GM19455 (cell line): ENCODE data around the gene HS6ST2.

Experiments used
- ATAC-seq: cut with Tn5 transposase; IDR thresholded peaks from one replicate; pipeline ENCODE4 v1.9.1; 2021; ENCODE audit not compliant: unreplicated experiment

HS6ST2 gene

DNA sequence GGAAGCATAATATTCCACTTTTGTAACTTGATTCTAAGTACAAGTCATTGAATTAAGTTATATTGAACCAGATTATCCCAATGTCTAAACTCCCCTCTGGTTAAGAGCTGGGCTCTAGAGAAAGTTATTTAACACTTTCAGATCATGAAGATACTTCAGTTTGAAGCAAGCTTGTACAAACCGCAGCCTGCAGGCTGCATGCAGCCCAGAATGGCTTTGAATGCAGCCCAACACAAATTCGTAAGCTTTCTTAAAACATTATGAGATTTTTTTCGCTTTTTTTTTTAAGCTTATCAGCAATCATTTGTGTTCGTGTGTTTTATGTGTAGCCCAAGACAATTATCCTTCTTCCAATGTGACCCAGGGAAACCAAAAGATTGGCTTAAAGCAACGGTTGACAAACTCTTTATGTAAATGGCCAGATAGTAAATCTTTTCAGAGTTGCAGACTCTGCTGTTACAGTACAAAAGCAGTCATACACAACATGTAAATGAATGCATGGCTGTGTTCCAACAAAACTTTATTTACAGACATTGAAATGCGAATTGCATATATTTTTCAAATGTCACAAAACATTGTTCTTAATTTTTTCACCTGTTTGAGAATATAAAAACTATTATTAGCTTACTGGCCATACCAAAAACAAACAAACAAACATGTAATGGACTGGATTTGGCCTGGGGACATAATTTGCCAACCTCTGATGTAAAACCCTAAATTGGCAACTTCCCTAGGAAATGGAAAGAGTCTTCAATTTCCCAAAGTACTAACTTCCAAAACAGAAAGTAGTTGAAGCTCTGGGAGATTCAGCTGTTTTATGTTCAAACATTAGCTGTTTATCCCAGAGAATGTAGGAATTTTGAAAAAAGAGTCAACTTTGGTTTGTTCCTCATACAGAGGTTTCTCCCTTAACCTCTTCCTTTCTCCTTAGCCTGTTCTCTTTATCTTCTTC is 268.5 kb downstream of the HS6ST2 start:
- no peak for ATAC-seq

DNA sequence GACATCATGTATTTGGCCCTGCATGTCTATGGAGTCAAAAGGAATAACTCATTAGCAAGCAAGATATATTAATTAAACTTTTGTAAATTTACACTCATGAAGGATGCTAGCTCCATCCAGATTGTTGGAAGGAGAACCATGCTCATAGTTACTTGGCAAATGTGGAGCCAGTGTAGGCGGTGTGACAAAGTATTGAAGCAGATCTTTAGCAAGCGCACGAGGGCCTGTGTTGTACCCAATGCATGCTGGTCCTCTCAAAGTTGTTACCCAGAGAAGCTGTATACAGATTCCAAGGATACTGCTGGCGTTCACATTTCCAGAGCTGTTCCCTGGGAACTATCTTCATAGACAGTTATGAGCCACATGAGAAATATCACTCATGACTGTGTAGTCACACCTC is 273.2 kb downstream of the HS6ST2 start:
- ATAC-seq: no peak

DNA sequence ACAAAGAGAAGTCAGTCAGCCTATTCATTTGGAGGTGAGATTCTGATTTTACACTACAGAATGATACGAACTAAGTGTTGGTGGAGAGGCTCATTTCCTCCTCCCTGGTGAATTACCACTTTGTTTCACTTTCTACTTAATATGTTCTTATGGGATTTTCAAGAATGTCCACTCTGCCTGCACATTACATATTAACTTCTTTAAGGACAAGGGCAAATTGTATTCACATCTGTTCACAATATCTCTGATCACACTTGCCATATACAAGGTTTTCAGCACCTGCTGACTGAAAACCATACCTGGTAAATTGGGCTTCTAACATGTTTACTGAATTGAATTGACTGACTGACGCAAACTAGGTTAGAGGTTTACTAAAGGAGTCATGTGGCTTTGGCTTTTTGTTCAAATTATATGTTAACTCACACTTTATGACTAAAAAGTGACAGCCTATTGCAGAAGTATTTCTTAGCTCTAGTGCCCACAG is 281.2 kb downstream of the HS6ST2 start:
- no peak for ATAC-seq

DNA sequence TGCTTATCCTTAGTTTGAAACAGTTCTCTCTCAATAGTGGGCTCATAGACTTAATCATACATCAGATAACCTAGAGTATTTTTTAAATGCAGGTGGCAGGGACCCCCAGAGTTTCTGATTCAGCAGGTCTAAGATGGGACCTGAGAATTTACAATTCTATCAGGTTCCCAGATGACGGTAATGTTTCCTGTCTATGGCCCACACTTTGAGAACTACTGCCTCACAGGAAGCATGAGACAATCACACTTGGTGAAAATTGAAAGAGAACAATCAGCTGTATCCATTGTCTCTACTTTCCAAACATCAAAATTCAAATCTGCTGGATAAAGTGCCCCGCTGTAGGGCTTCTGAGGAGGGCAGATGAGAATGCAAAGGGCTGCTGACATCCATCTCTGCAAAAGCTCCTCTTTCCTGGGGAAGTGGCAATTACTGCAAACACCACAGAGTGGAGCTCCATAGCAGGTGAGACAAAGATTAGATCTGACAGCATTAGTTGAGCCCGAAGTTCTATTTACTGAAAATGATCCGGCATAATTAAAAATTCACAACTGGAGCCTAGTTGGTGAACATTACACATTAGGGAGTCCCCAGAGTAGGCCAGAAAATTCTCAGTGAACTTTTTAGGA is 281.8 kb downstream of the HS6ST2 start:
- ATAC-seq: no peak

DNA sequence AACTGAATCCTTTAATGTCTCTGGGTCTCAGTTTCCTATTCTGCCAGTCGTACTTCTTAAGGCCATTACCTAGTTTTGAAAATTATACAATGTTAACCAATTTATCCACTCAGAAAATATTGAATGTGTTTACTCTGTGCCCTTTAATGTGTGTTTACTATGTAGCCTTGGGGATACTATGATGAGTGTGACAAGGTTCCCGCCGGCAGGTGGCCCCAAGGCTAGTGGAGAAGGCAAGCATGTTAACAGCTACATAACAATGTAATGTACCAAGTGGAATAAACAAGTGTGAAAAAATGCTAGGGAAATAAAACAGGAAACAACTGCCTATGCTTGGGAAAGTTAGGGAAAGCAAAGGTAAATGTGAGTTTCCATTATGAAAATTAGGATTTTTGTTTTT is 282.3 kb downstream of the HS6ST2 start:
- ATAC-seq: no peak

DNA sequence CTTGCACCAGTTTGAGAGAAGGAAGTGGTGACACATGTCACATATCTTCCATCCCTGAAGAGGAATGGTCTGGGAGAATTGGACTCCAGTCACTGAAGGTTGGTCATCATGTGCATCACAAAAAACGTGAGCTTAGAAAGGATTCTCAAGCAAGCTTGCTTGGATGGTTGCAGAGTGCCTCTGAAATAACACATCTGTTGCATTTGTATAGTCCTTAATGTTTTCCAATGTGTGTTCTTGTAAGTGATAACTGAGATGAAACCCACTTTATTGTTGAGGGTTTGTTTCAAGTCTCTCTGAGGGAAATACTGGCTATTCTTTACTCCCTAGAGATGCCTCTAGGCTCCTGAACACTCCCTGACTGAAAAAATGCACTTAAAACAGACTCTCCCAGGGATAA is 285.1 kb downstream of the HS6ST2 start:
- no peak for ATAC-seq

DNA sequence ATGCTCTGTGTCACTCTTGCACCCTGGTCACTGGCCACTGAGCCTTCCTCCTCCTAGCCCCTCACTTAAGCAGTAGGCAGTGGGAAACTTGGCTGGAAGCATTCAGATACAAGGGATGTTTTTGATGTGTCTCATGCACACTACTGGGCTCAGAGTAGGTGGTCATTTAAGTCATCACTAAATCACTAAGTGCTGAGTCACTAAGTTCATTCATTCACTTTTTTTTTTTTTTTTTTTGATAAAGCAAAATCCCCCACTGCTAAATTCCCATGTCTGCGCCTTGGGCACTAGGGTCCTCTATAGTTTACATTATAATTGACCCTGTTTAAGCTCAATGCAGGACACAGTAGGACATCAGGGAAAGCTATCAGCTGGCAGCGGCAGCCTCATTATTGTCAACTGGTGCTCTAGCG is 287.2 kb downstream of the HS6ST2 start:
- ATAC-seq: no peak

DNA sequence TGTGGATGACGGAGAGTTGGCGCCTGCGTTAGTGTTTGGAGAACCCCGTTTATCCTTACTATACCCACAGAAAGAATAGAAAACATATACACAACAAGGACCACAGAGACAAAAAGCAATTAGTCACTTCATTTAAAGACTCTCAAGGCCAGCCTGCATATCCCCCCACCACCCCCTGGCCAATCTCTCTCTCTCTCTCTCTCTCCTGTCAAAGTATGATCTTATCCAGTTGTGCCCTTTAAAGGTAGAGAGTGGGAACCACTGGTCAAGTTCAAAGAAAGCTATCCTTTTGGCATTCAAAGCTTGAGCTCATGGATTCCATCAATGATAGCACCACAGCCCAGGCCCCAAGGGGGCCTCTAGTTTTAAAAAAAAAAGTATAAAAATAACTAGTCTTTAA is 289.3 kb downstream of the HS6ST2 start:
- ATAC-seq: no peak

DNA sequence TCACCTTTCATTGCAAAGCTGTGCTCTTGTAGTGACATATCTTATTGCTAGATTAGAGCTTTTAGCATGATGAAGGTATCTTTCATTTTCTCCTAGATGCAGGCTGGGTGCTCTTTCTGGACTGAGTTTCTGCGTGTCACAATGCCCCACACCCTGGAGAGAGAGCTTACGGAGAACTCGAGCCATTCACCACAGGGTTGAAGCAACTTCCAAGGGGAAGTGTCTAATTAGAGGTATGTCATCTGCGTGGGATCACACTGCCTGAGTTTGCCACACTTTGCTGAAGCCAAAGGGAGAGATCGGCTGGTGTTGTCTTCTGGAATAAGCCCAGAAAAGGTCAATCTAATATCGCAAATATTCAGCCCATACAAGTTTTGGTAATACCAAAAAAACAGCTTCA is 290.3 kb downstream of the HS6ST2 start:
- ATAC-seq: no peak

DNA sequence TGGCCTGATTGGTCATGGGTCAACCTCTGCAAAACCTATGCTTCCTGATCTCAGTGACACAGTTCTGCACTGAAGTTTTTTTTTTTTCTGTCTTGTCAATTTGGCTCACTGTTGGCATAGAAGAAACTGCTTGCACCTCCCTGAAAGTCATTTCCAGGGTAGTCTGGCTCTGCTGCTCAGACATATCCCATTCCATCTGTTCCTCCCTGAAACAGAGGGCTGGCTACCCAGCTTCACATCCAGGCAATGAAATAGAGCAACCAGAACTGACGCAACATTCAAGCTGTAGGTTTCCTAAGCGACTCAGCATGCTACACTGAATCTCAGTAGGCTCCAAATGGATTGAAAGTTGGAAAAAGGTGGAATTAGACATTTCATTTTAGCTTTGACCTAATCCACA is 292.8 kb downstream of the HS6ST2 start:
- ATAC-seq: no peak

DNA sequence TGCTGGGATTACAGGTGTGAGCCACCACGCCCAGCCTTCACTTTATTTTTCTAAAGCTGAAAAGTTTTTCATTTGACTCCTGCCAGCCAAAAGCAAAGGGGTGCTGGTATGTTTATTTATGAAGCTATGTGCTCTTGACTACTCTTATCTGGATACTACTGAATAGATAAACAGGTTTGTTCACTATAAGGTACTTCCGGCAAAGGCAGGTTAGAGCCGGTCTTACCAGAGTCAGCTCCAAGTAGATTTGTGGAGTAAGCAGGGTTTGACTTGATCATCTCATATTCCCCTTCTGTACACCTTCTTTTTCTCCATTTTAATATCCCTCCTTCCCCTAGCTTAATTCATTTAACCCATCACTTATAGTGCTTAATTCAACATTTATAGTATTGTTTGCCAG is 294.2 kb downstream of the HS6ST2 start:
- no peak for ATAC-seq

DNA sequence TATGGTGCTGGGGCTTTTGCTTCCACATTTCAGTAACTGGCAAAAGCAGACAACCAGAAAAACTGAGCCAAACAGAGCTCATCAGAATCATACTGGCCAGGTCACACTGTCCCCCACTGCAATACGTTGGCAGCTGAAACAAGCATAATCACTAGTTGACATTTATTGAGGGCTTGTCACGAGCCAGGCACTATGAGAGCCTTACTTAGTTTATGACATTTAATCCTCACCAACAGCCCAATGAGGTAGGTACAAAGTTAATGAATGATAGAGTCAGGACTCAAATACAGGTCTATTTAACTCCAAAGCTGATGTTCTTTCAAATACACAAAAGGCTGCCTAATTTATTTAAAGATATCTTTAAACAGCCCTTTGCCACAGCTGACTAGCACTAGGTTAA is 295.6 kb downstream of the HS6ST2 start:
- no peak for ATAC-seq

DNA sequence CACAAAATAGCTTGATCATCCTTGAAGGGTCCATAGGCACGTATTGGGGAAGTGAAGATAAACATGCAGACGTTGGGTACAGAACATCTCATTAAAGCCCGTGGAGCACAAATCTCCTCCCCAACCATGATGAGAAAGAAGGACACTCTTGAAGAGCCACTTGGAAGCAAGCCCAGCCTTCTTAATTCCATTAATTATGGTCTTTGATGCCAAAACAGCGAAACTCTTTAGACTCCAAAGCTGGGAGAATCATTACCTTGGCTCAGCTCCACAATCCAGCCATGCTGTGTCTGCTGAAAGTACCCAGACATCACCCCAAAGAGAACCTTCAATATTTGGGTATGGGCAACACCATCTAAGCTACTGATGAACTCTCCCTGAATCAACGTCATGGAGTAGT is 300.6 kb downstream of the HS6ST2 start:
- no peak for ATAC-seq

DNA sequence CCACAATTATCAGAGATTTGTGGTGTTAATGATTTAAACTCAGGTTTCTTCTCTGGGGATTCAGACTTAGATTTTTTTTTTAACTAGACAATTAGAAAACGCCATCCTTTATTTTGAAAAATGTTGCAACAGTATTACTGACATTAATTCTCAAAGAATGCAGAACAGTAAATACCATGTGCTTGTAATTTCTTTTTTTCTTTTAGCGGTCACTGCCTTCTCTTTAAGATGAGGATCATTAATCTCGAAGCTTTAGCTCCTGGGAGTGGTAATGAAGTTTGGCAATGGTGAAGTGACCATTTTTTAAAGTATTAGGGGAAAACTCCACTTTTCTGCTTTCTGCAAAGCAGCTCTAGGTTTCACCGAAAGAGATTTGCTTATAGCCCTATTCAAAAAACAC is 305.6 kb downstream of the HS6ST2 start:
- no peak for ATAC-seq

DNA sequence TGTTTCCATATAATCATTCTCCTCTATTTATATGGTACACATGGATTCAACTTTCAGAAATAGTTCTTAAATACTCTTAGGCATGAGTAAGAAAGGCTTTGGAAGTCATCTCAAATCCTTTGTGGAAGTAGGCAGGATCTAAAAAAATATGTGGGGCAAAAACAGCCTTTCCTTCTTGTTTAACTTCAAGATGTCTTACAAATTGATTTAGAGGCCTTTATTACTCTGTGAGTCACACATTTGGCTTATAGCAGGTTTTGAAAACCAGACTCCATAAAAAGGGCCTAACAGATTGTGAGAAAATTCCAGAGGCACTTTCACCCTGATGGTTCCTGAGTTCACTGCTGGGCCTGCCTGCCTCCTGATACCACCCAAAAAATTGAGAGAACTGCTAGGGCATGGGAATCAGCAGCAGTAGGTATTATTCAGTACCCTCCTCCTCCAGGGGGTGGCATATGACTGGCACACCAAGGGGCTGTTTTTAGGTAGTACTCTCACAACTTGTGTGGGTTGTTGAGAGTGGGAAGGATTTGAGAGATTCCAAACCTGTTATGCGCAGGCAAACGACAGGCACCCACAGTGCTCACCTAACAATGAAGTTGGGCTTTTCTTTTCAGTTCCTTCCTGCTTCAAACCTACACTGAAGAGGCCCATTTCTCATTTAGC is 306.9 kb downstream of the HS6ST2 start:
- no peak for ATAC-seq

DNA sequence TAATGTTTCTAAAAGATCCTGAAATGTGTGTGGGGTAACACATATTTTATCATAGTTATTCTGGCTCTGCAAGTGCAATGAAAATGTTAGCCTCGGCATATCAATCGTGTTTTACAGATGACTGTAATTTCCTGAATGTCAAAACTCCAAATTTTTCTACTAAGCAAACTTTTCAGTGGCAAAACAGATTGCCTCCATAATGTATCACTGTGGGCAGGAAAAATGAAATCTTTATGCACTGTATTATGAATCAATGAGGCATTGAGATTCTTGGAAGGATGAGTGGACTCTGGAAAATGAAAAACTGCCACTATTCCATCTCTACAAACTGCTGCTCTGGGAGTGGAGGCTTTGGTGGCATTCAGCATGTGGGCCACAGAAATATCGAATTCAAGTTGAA is 309.5 kb downstream of the HS6ST2 start:
- no peak for ATAC-seq

DNA sequence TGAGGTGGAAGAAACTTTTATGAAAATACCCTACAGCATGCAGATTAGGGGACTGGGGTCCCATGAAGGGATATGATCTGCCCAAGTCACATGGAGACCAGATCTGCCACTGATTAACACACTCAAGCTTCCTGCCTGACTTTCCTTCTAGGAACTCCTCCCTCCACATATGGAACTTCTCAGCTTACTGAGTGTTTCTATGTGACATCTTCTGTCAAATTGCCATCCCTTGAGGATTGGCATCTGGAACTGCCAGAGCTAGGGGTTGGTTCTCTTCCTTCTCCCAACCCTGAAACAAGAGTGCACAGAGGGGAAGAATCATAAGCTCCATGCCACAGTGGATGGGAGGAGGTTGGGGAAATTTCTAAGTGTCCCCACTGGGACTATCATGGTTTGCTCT is 319.0 kb downstream of the HS6ST2 start:
- no peak for ATAC-seq

DNA sequence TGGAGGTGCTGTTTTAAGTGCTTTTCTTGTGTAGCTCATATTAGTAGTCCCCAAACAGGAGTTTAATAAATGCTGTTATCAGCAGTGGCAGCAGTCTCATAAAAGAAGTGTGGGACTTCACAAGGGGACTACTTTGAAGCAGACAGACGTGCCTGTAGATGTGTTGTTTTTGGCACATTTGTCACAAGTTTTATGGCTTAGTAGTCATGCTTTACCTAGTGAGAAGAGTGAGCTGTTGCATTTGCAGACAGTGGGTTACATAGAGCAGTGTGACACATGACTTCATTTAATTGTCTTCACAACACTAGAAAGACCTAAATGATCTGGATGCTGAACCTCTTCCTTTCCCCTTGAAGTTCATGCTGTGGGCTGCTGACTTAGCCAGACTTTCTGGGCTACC is 320.1 kb downstream of the HS6ST2 start:
- ATAC-seq: no peak

DNA sequence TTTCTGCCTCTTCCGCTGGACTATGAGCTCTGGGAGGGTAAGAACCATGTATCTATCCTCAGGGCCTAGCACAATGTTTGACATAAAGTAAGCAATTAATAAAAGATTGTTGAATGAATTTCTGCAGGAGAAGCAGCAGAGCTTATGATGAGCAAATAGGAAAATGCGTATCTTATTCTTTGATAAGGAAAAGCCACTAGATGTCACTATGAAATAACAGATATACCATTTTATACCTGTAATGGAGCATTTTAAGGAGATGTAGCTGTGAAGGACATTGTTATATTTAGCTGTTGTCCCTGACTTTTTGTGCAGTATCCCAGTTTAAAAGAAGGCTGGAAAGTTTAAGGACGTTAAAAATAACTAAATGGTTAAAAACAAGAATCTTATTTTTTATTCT is 322.3 kb downstream of the HS6ST2 start:
- no peak for ATAC-seq

DNA sequence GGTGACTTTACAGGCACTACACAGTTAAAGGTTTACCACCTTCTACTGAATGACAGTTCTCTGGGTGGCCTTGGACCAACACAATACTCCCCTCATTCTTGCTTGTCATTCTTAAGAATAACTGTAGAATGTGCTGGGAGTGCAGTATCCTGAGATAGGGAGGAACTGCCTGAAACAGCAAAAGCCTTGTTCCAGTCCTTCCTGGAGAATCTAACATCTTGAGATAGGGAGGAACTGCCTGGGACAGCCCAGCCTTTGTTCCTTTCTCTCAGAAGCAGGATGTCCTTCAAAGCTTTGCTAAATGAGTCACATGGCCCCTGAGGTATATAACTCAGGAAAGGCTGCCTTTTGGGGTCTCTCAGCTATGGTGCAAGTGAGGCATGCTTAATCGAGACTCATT is 323.9 kb downstream of the HS6ST2 start:
- ATAC-seq: no peak

DNA sequence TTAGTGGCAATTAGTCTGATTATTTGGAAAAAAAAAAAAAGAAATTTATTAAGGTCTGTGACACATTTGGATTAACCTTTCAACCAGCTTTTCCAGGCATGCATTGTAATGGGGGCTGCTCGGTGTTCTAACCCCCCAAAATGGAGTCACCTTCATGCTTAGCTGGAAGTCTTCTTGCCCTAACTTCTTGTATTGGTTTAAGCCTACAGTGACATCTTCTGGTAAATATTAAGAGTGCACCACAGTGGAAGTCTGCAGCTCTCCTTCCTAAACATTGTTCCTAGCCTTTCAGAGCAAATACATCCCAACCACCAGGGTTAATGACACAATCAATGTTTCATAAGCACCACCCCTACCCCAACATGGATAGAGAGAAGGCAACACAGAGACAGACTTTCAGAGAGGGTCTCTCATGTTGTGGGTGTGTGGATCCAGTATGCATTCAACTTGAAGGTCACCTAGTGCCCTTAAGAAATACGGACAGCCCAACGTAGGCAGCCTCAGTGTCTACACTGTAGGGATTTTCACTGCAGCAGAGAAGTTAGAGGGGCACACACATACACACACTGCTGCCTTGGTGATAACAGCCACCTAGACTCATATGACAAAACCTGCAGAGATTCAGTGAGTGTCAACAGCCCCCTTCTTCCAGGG is 326.7 kb downstream of the HS6ST2 start:
- ATAC-seq: no peak
